Frontal cortex (tissue), 4 donors: ENCODE measurements around the gene ABCC3. TPM values are rescaled to one million over a fixed set of nuclear protein-coding genes. Genes with fewer than 3 reads are reported as not detected.
"Not testable (repeated sequence)": the region's sequence is repeated elsewhere in the genome, so short reads cannot be mapped to it uniquely, and the experiment has no call there.

Experiments used
- DNase-seq, 2 donors: peaks; one replicate each; pipeline ENCODE4 v3.0.0; 2012; ENCODE audit warnings: low spot score in 2 of 2
- FAIRE-seq: peaks from 2 replicates; lab custom pipeline; 2012; peaks lifted over from hg19 to GRCh38; lab: Jason Lieb, UNC
- total RNA-seq: library from RNA; depleted of rRNA; stranded (reverse); fragments of >200 nt; gene quantifications from one replicate; pipeline ENCODE4 v1.2.3, GENCODE V29; 2014
- donor health status: control.
- donor health status: control.
- donor health status: control.

Gene ABCC3
- total RNA-seq, 1 donor from 2014 or later = not detected

- DNase-seq (no peak), FAIRE-seq (no peak)
These were observed 57.9 kb downstream of the ABCC3 start for GRCh38 chr17:50692448-50693035.

- FAIRE-seq (no peak), DNase-seq (no peak)
These were observed 58.5 kb downstream of the ABCC3 start for GRCh38 chr17:50693036-50693682.

- DNase-seq (no peak), FAIRE-seq (no peak)
These were observed 61.7 kb downstream of the ABCC3 start for GRCh38 chr17:50696365-50696879.

DNA sequence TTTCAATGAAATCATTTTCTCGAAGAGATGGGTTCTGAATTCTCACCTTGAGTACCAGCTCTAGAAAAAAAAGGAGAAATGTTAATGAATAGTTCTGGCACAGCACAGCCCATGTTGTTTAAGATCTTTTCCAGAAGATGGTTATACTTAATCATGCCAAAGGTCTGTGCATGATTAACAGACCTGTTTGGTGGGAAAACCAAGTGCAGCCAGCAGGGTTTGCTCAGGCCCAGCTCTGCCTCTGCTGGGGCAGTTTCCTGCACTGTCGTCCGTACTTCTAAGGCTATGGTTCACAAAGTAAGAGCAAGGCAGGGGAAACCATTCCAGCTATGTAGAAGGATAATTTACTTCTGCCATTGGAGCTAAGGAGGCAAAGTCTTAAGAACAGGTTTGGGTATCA is 62.4 kb downstream of the ABCC3 start:
- FAIRE-seq (no peak), DNase-seq (no peak)

GRCh38 chr17:50697663-50698272 is 63.1 kb downstream of the ABCC3 start:
- DNase-seq = no peak

GRCh38 chr17:50699410-50699809 is 64.7 kb downstream of the ABCC3 start:
- FAIRE-seq (no peak), DNase-seq (no peak)

More at GRCh38 chr17:50697663-50698272, 63.1 kb downstream of the ABCC3 start:
- FAIRE-seq = no peak

GRCh38 chr17:50703162-50703561 is 68.5 kb downstream of the ABCC3 start:
- DNase-seq = no peak
- FAIRE-seq = no peak

DNA sequence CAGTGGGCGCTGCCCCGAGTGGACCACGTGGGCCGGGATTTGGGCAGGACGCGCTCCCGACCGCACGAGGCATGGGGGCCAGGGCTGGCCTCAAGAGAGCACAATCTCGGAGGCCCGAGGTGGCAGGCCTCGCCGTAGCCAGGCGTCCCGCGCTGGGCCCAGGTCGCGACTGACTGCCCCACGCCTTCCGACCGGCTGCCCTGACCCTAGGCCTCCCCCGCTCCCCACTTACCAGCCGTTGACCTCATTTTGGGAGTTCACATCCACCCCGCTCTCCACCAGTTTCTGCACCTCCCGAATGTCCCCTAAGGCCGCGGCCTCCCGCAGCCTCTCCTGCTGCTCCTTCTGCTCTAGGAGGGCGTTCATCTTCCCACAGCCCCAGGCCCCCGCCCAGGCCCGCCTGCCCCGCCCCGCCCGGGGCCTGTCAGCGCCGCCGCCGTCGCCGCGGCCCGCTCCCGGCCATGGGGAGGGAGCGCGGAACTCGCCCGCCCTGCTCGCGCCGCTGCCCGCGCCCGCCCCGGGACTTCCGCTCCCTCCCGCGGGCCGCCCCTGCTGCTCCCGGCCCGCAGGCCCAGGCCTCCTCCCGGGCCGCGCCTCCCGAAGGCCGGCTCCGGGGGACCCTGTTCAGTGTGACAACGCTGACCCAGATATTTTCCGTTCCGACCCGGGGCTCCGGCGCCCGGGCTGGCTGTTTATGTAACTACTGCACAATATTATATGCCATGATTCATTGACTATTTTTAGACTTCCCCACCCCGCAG is 72.8 kb downstream of the ABCC3 start, which contains the start of gene ANKRD40:
ANKRD40 (minus strand) TSS at position 626 of the 761 bp plus-strand sequence; CDS start at position 366, 260 bp downstream.
- FAIRE-seq (no peak), DNase-seq (peak; percentile 82 to 89)

DNA sequence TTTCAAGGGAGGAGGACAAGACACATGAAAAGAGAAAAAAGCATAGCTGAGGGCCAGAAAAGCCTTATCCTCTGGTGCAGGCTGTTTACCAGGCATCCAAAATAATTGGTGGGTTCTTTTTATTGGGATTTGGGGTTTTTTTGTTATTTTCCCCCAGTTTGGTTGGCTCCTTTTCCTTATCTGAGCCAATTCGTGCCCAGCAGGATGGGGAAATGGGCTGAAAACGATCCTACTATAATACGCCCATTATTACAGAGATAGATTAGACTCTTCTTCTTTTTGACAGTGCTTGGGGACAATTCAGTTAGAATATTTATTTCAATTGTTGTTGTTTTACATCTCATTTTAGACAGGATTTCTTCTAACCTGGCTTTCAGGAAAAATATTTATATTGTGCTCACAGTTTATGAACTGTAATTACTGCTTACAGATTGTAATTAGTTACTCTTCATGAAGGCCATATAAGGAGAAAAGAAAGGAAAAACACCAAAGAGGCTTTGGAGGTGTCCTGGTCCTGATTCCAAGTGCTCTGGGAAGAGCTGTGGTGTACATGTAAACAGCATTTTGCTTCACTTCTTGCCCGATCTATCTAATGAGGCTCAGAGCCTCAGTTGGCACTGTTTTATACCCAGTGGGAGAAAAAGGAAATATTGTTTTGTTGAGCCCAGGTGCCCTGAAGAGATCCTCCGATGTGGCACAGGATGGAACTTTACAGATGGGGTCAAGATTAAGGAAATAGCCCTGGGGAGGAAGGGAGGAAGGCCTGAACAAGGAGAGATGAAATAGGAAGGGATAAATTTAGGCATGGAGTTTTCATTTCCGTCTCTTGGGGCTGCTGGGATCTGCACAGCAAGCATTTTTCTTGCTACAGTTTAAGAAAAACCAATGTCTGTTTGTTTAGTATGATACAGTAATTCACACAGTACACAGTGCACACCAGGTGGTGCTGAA is 73.6 kb downstream of the ABCC3 start:
- FAIRE-seq (no peak), DNase-seq (no peak)

DNA sequence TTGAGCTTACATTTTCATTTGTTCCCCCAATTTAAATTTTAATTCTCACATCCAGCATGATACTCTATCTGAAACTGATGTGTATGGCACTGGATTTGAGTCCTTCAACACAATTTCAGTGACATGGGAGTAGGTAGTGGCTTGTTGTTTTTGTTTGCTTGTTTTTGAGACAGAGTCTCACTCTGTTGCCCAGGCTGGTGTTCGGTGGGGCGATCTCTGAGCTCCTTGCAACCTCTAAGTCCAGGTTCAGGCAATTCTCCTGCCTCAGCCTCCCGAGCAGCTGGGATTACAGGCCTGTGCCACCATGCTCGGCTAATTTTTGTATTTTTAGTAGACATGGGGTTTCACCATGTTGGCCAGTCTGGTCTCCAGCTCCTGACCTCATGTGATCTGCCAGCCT is 74.4 kb downstream of the ABCC3 start:
- not testable (repeated sequence) for FAIRE-seq, DNase-seq

- no peak for DNase-seq
- no peak for FAIRE-seq
These were observed 75.3 kb downstream of the ABCC3 start for GRCh38 chr17:50710025-50710424.

GRCh38 chr17:50710650-50711049 is 76.0 kb downstream of the ABCC3 start:
- no peak for DNase-seq
- no peak for FAIRE-seq

DNA sequence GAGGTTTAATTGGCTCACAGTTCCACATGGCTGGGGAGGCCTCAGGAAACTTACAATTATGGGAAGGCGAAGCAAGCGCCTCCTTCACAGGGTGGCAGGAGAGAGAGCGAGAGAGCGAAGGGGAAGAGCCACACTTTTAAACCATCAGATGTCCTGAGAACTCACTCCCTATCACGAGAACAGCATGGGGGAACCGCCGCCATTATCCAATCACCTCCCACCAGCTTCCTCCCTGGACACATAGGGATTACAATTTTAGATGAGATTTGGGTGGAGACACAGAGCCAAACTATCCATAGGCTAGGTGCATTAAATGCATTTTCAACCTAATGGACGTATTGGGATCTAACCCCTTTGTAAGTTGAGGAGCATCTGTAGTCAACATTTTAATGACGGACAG is 78.0 kb downstream of the ABCC3 start:
- DNase-seq (no peak), FAIRE-seq (no peak)

DNA sequence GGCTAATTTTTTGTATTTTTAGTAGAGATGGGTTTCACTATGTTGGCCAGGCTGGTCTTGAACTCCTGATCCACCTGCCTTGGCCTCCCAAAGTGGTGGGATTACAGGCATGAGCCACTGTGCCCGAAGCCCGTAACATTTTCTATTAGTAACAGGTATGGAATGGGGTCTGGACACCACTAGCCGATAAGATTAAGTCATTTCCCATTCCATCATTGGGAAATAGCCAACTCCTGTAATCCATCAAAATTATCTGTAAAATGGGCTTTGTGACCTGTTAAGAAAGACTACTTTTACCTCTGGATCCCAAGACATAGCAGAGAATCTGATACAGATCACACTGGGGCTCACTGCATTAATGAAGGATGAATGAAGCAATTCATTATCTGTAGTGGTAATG is 80.8 kb downstream of the ABCC3 start:
- FAIRE-seq = no peak
- no peak for DNase-seq

GRCh38 chr17:50719144-50719923 is 84.7 kb downstream of the ABCC3 start, which contains the start of gene LUC7L3:
TSS of gene LUC7L3 (plus strand) at chr17:50719603. CDS start at chr17:50719733, 130 bp downstream.
- DNase-seq (peak; percentile 96 to 97), FAIRE-seq (no peak)

GRCh38 chr17:50719924-50720794 is 85.5 kb downstream of the ABCC3 start:
- DNase-seq (peak in 1 of 2 donors; percentile 35), FAIRE-seq (no peak)
